Stimulated activated CD4-positive, alpha-beta T cell treated with anti-CD3 and anti-CD28 coated beads, TNF-alpha, amount 100 ng/mL, for 4 hours (primary cell): Measurements from ENCODE around the gene NSRP1.
"Not testable (repeated sequence)": the region's sequence is repeated elsewhere in the genome, so short reads cannot be mapped to it uniquely, and the experiment has no call there.

Experiments used
- DNase-seq, 3 experiments: peaks; one replicate each; pipeline ENCODE4 v3.0.0-alpha.2; 2020; ENCODE audit warnings: low read depth in 3 of 3

NSRP1 gene

GRCh38 chr17:30187573-30187972 lies 71.0 kb downstream of the NSRP1 start:
- DNase-seq, result no peak

- no peak for DNase-seq
These were observed 71.8 kb downstream of the NSRP1 start for GRCh38 chr17:30188211-30188939.

GRCh38 chr17:30191072-30191471 lies 74.5 kb downstream of the NSRP1 start:
- no peak for DNase-seq

GRCh38 chr17:30196504-30196903 lies 79.9 kb downstream of the NSRP1 start:
- no peak for DNase-seq

- no peak for DNase-seq
These were observed 80.8 kb downstream of the NSRP1 start for GRCh38 chr17:30197416-30197815.

GRCh38 chr17:30199600-30199999 lies 83.0 kb downstream of the NSRP1 start:
- DNase-seq, result no peak

GRCh38 chr17:30200106-30200505 lies 83.5 kb downstream of the NSRP1 start:
- DNase-seq, result no peak

- DNase-seq, result not testable (repeated sequence)
These were observed 84.0 kb downstream of the NSRP1 start for GRCh38 chr17:30200656-30201055.

- DNase-seq, result no peak
These were observed 86.9 kb downstream of the NSRP1 start for GRCh38 chr17:30203471-30203981.

- no peak for DNase-seq
These were observed 91.0 kb downstream of the NSRP1 start for GRCh38 chr17:30207655-30208054.

GRCh38 chr17:30208214-30208613 lies 91.6 kb downstream of the NSRP1 start:
- DNase-seq, result no peak

GRCh38 chr17:30209930-30210329 lies 93.3 kb downstream of the NSRP1 start:
- no peak for DNase-seq

- no peak for DNase-seq
These were observed 93.8 kb downstream of the NSRP1 start for GRCh38 chr17:30210366-30210765.

- no peak for DNase-seq
These were observed 94.3 kb downstream of the NSRP1 start for GRCh38 chr17:30210901-30211300.

- DNase-seq, result no peak
These were observed 94.8 kb downstream of the NSRP1 start for GRCh38 chr17:30211371-30211770.

- DNase-seq, result no peak
These were observed 96.1 kb downstream of the NSRP1 start for GRCh38 chr17:30212750-30213149.

- DNase-seq, result no peak
These were observed 100.4 kb downstream of the NSRP1 start for GRCh38 chr17:30217054-30217453.

- no peak for DNase-seq
These were observed 101.2 kb downstream of the NSRP1 start for GRCh38 chr17:30217746-30218245.

- DNase-seq, result no peak
These were observed 102.2 kb downstream of the NSRP1 start for GRCh38 chr17:30218799-30219198.

GRCh38 chr17:30219315-30219714 lies 102.7 kb downstream of the NSRP1 start:
- DNase-seq, result no peak

GRCh38 chr17:30219833-30220232 lies 103.2 kb downstream of the NSRP1 start:
- no peak for DNase-seq

- DNase-seq, result no peak
These were observed 103.8 kb downstream of the NSRP1 start for GRCh38 chr17:30220414-30220813.

- no peak for DNase-seq
These were observed 104.7 kb downstream of the NSRP1 start for GRCh38 chr17:30221346-30221745.

- DNase-seq, result no peak
These were observed 105.6 kb downstream of the NSRP1 start for GRCh38 chr17:30222251-30222650.
